HepG2 (cell line): ENCODE measurements around the gene MYL11. TPM values are rescaled to one million over a fixed set of nuclear protein-coding genes. Genes with fewer than 3 reads are reported as not detected.

Source experiments
- BATF2 ChIP-seq: sonication (generic); formaldehyde crosslinking; IDR thresholded peaks from 2 replicates; pipeline ENCODE4 v1.8.0; 2022; ENCODE audit warnings: mild to moderate bottlenecking, missing genetic modification reagents, moderate library complexity
- CAMTA2 ChIP-seq: sonication (generic); formaldehyde crosslinking; IDR thresholded peaks from 2 replicates; pipeline ENCODE4 v1.4.0; 2020; ENCODE audit warnings: mild to moderate bottlenecking, missing genetic modification reagents, borderline replicate concordance
- CHCHD3 ChIP-seq: sonication (generic); formaldehyde crosslinking; IDR thresholded peaks from 2 replicates; pipeline ENCODE4 v1.8.0; 2022; ENCODE audit warnings: mild to moderate bottlenecking, missing genetic modification reagents, moderate library complexity
- GATAD2A ChIP-seq: IDR thresholded peaks from 2 replicates; pipeline ENCODE4 v1.6.1; 2016
- MAFG ChIP-seq: sonication (generic); formaldehyde crosslinking; IDR thresholded peaks from 2 replicates; pipeline ENCODE4 v1.5.1; 2020; ENCODE audit warnings: mild to moderate bottlenecking, missing genetic modification reagents
- MED8 ChIP-seq: sonication (generic); formaldehyde crosslinking; IDR thresholded peaks from 2 replicates; pipeline ENCODE4 v1.8.1; 2023; ENCODE audit warnings: mild to moderate bottlenecking, missing genetic modification reagents; ENCODE audit not compliant: insufficient replicate concordance
- NR2F6 ChIP-seq, 2 experiments: IDR thresholded peaks; 2 replicates each; pipeline ENCODE4 v1.6.1; 2016; ENCODE audit warnings: antibody characterized with exemption in 1 of 2, mild to moderate bottlenecking in 1 of 2
- PATZ1 ChIP-seq: sonication (generic); formaldehyde crosslinking; IDR thresholded peaks from 2 replicates; pipeline ENCODE4 v1.4.0; 2020; ENCODE audit warnings: missing genetic modification reagents
- POGK ChIP-seq: sonication (generic); formaldehyde crosslinking; conservative IDR thresholded peaks from 2 replicates; pipeline ENCODE4 v1.8.0; 2022; ENCODE audit warnings: mild to moderate bottlenecking, moderate library complexity, missing genetic modification reagents
- RFXANK ChIP-seq: IDR thresholded peaks from 2 replicates; pipeline ENCODE4 v1.6.1; 2016
- SATB2 ChIP-seq: sonication (generic); formaldehyde crosslinking; IDR thresholded peaks from 2 replicates; pipeline ENCODE4 v1.5.0; 2020; ENCODE audit warnings: missing genetic modification reagents
- TMF1 ChIP-seq: sonication (generic); formaldehyde crosslinking; IDR thresholded peaks from 2 replicates; pipeline ENCODE4 v1.8.1; 2022; ENCODE audit warnings: low read depth, missing genetic modification reagents
- TP53 ChIP-seq: sonication (generic); formaldehyde crosslinking; conservative IDR thresholded peaks from 2 replicates; pipeline ENCODE4 v1.4.0; 2020; ENCODE audit warnings: missing genetic modification reagents
- ZBTB38 ChIP-seq: sonication (generic); formaldehyde crosslinking; IDR thresholded peaks from 2 replicates; pipeline ENCODE4 v1.5.1; 2020; ENCODE audit warnings: mild to moderate bottlenecking, missing genetic modification reagents
- ZMYM2 ChIP-seq: sonication (generic); formaldehyde crosslinking; IDR thresholded peaks from 2 replicates; pipeline ENCODE4 v1.8.0; 2022; ENCODE audit warnings: mild to moderate bottlenecking, missing genetic modification reagents
- ZNF281 ChIP-seq: sonication (generic); formaldehyde crosslinking; IDR thresholded peaks from 2 replicates; pipeline ENCODE4 v1.4.0; 2020; ENCODE audit warnings: missing genetic modification reagents, borderline replicate concordance
- ZNF3 ChIP-seq: IDR thresholded peaks from 2 replicates; pipeline ENCODE4 v1.7.0; 2017; ENCODE audit warnings: inconsistent platforms
- ZNF333 ChIP-seq: sonication (generic); formaldehyde crosslinking; IDR thresholded peaks from 2 replicates; pipeline ENCODE4 v1.4.0; 2020; ENCODE audit warnings: mild to moderate bottlenecking, missing genetic modification reagents, borderline replicate concordance
- ZNF589 ChIP-seq: sonication (generic); formaldehyde crosslinking; conservative IDR thresholded peaks from 2 replicates; pipeline ENCODE4 v1.8.0; 2022; ENCODE audit warnings: mild to moderate bottlenecking, moderate library complexity, missing genetic modification reagents
- ZNF607 ChIP-seq: sonication (generic); formaldehyde crosslinking; IDR thresholded peaks from 2 replicates; pipeline ENCODE4 v1.5.1; 2020; ENCODE audit warnings: missing genetic modification reagents, mild to moderate bottlenecking, borderline replicate concordance
- ZNF644 ChIP-seq: IDR thresholded peaks from 2 replicates; pipeline ENCODE4 v1.6.1; 2016; ENCODE audit warnings: low read depth
- ZNF879 ChIP-seq: sonication (generic); formaldehyde crosslinking; IDR thresholded peaks from 2 replicates; pipeline ENCODE4 v1.8.1; 2023; ENCODE audit warnings: missing genetic modification reagents
- ZSCAN29 ChIP-seq: sonication (generic); formaldehyde crosslinking; conservative IDR thresholded peaks from 2 replicates; pipeline ENCODE4 v1.4.0; 2020; ENCODE audit warnings: mild to moderate bottlenecking, missing genetic modification reagents
- polyA plus RNA-seq, 8 experiments: library from polyadenylated mRNA; depleted of rRNA in 3 of 8; stranded (reverse) in 7 of 8; unstranded in 1 of 8; fragments of >200 nt; fragmentation: Illumina TruSeq in 4 of 8; extraction: Trizol in 4 of 8; gene quantifications; 2 replicates each; pipeline versions ENCODE4 v1.2.1 to v1.2.3, GENCODE V29; 2011 to 2016; ENCODE audit warnings: low read depth in 4 of 8, missing spikeins in 1 of 8, mixed read lengths in 1 of 8; ENCODE audit not compliant: insufficient read depth in 1 of 8
- total RNA-seq, 5 experiments: library from RNA; depleted of rRNA; stranded (reverse); fragments of >200 nt; fragmentation: Illumina TruSeq; extraction: Trizol; gene quantifications; 2 replicates each; pipeline ENCODE4 v1.2.3, GENCODE V29; 2016; ENCODE audit warnings: low read depth in 1 of 5

Gene MYL11
- total and polyA plus RNA-seq, 2 of the 13 experiments (the other 11 are each of a cell fraction or from before 2014, with no cell fraction given) = not detected

DNA sequence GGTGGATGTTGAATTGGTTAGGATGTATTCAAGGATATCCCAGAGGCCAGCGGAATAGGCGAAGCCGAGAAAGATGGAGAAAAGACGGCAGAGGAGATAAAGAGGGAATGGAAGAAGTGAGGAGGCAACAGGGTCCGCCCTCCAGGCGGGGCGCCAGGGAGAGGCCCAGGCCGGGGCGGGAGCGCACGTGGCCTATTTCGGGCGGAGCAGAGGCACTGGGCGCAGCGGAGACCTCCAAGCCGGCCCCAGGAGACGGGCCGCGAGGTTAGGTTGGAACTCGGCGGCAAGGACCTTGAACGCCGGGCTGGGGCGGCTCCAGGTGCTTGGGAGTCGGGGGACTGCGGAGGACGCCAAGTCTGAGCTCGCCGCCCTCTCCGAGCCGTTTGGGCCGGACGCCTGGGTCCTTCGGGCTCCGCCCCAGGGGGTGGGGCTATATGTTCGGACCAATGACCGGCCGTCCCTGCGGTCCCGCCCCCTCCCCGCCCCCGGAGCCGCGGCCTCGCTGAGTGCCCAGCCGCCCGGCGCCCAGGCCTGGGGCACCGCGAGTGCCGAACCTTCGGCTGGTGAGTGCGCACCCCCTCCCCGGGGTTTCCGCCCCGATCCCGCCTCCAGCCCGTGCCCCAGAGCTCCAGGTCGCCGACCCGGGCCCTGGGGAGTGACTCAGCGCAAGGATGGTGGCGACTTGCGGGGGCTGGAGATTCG, 32.7 kb downstream of the MYL11 start, which contains the start of gene ZNF771 (continued):
- TF ChIP-seq BATF2 (CRISPR knock-in tag) = peak; percentile 89
- no peak for TF ChIP-seq TP53 (CRISPR knock-in tag)
- no peak; the same call in 1 of the 2 replicates for TF ChIP-seq ZNF281 (CRISPR knock-in tag)
- 0 out of 2 replicates have a peak, but pooled peaks have one; percentile 23 for TF ChIP-seq ZNF589 (CRISPR knock-in tag)
- peak; percentile 27 for TF ChIP-seq PATZ1
- TF ChIP-seq RFXANK (CRISPR knock-in tag) = no peak
- peak; percentile 55 for TF ChIP-seq POGK
- TF ChIP-seq ZNF607 (CRISPR knock-in tag) = peak; percentile 93
- TF ChIP-seq GATAD2A = peak; percentile 33; the same call in 1 of the 2 replicates
- TF ChIP-seq ZSCAN29 (CRISPR knock-in tag) = peak; percentile 55
- TF ChIP-seq TMF1 (CRISPR knock-in tag) = peak; percentile 69; the same call in 1 of the 2 replicates
- no peak for TF ChIP-seq CHCHD3
- no peak for TF ChIP-seq MAFG
- no peak for TF ChIP-seq ZNF644 (CRISPR knock-in tag)
- peak; percentile 91 for TF ChIP-seq ZNF333
- no peak for TF ChIP-seq CAMTA2 (CRISPR knock-in tag)
- peak; percentile 52; the same call in 1 of the 2 replicates for TF ChIP-seq ZBTB38 (CRISPR knock-in tag)
- no peak for TF ChIP-seq ZNF879 (CRISPR knock-in tag)
- no peak for TF ChIP-seq ZNF3 (CRISPR knock-in tag)
- no peak for TF ChIP-seq ZMYM2 (CRISPR knock-in tag)
- TF ChIP-seq SATB2 (CRISPR knock-in tag) = no peak
- no peak for TF ChIP-seq NR2F6 (IDR thresholded peaks at IDR 0.05)
- TF ChIP-seq NR2F6 (CRISPR knock-in tag; IDR thresholded peaks at IDR 0.05) = peak; percentile 34; the same call in 1 of the 2 replicates
- TF ChIP-seq MED8 (CRISPR knock-in tag) = peak; percentile 16
